Mucosa of rectum (tissue), 2 donors: ENCODE measurements around the gene BID.
"Not testable (repeated sequence)": the region's sequence is repeated elsewhere in the genome, so short reads cannot be mapped to it uniquely, and the experiment has no call there.

Source experiments
- H3K27ac ChIP-seq, 2 donors: one replicate each; pipeline ENCODE4 v1.7.0; 2013; ENCODE audit warnings: inconsistent platforms in 2 of 2, low read depth in 2 of 2, low read length in 2 of 2
- H3K27me3 ChIP-seq, 2 donors: one replicate each; pipeline ENCODE4 v1.7.0; 2013; ENCODE audit warnings: low read length in 2 of 2; ENCODE audit not compliant: control insufficient read depth in 2 of 2, insufficient read depth in 2 of 2
- H3K36me3 ChIP-seq, 2 donors: one replicate each; pipeline ENCODE4 v1.7.0; 2013; ENCODE audit warnings: low read length in 2 of 2; ENCODE audit not compliant: control insufficient read depth in 2 of 2, insufficient read depth in 2 of 2
- H3K4me1 ChIP-seq, 2 donors: one replicate each; pipeline ENCODE4 v1.7.0; 2013; ENCODE audit warnings: low read length in 2 of 2, mild to moderate bottlenecking in 1 of 2; ENCODE audit not compliant: control insufficient read depth in 2 of 2, insufficient read depth in 2 of 2
- H3K4me3 ChIP-seq, 2 donors: one replicate each; pipeline ENCODE4 v1.7.0; 2013; ENCODE audit warnings: low read length in 2 of 2
- H3K9ac ChIP-seq, 2 donors: one replicate each; pipeline ENCODE4 v1.7.0; 2013; ENCODE audit warnings: low read length in 2 of 2, low read depth in 1 of 2, mild to moderate bottlenecking in 1 of 2
- H3K9me3 ChIP-seq, 2 donors: one replicate each; pipeline ENCODE4 v1.7.0; 2013; ENCODE audit warnings: low read length in 2 of 2; ENCODE audit not compliant: control insufficient read depth in 2 of 2
- donor health status: healthy.
- donor health status: Normal muscosa, but diverticular disease.

Gene BID

GRCh38 chr22:17769716-17770082 lies 4.6 kb downstream of the BID start:
- H3K4me1 ChIP-seq = peaks cover 32 to 37% of the 10 kb centered on the region in 2 donors
- H3K4me3 ChIP-seq = no peak overlapping the region

GRCh38 chr22:17769013-17769715 lies 5.1 kb downstream of the BID start:
- peak overlapping the region in 1 of 2 donors; percentile 38 for H3K27ac ChIP-seq
- no peaks in the 10 kb centered on the region for H3K36me3 ChIP-seq
- H3K4me3 ChIP-seq = no peak overlapping the region
- H3K9me3 ChIP-seq = no peaks in the 10 kb centered on the region
- H3K27me3 ChIP-seq = no peaks in the 10 kb centered on the region
- H3K4me1 ChIP-seq = peaks cover 32 to 37% of the 10 kb centered on the region in 2 donors
- H3K9ac ChIP-seq = peak overlapping the region in 1 of 2 donors; percentile 22

More at GRCh38 chr22:17769716-17770082, 4.6 kb downstream of the BID start:
- Histone ChIP-seq H3K36me3 (no peaks in the 10 kb centered on the region), H3K9me3 (no peaks in the 10 kb centered on the region), H3K27me3 (no peaks in the 10 kb centered on the region), H3K27ac (peak overlapping the region in 1 of 2 donors; percentile 38), H3K9ac (no peak overlapping the region)

- no peak overlapping the region for H3K9ac ChIP-seq
- H3K36me3 ChIP-seq = no peaks in the 10 kb centered on the region
- peaks cover 21 to 25% of the 10 kb centered on the region in 2 donors for H3K4me1 ChIP-seq
- H3K4me3 ChIP-seq = peak overlapping the region in 1 of 2 donors; percentile 37
- H3K9me3 ChIP-seq = no peaks in the 10 kb centered on the region
- H3K27ac ChIP-seq = no peak overlapping the region
- H3K27me3 ChIP-seq = no peaks in the 10 kb centered on the region
Measured at GRCh38 chr22:17767233-17768065, 6.8 kb downstream of the BID start.

GRCh38 chr22:17764852-17765251 lies 9.4 kb downstream of the BID start:
- H3K9me3 ChIP-seq, H3K9ac ChIP-seq, H3K27ac ChIP-seq, H3K4me3 ChIP-seq, H3K27me3 ChIP-seq, H3K36me3 ChIP-seq: not testable (repeated sequence)
- peaks cover 7 to 14% of the 10 kb centered on the region in 2 donors for H3K4me1 ChIP-seq

- no peak overlapping the region for H3K27ac ChIP-seq
Measured at GRCh38 chr22:17764036-17764435, 10.2 kb downstream of the BID start.

GRCh38 chr22:17763442-17763841 lies 10.8 kb downstream of the BID start:
- not testable (repeated sequence) for H3K36me3 ChIP-seq, H3K4me3 ChIP-seq, H3K27me3 ChIP-seq, H3K4me1 ChIP-seq, H3K27ac ChIP-seq, H3K9me3 ChIP-seq, H3K9ac ChIP-seq

More at GRCh38 chr22:17764036-17764435, 10.2 kb downstream of the BID start:
- H3K4me1 ChIP-seq = peaks cover 0 to 6% of the 10 kb centered on the region in 2 donors
- no peak overlapping the region for H3K9ac ChIP-seq
- no peaks in the 10 kb centered on the region for H3K36me3 ChIP-seq
- no peaks in the 10 kb centered on the region for H3K27me3 ChIP-seq
- H3K4me3 ChIP-seq = no peak overlapping the region
- H3K9me3 ChIP-seq = no peaks in the 10 kb centered on the region

- Histone ChIP-seq H3K4me1 (no peaks in the 10 kb centered on the region), H3K4me3 (no peak overlapping the region), H3K36me3 (no peaks in the 10 kb centered on the region), H3K9ac (no peak overlapping the region), H3K27ac (no peak overlapping the region), H3K9me3 (no peaks in the 10 kb centered on the region), H3K27me3 (no peaks in the 10 kb centered on the region)
Measured at GRCh38 chr22:17761138-17761488, 13.2 kb downstream of the BID start.

GRCh38 chr22:17754233-17754925 lies 19.9 kb downstream of the BID start:
- Histone ChIP-seq H3K9me3 (no peaks in the 10 kb centered on the region), H3K36me3 (no peaks in the 10 kb centered on the region)

GRCh38 chr22:17753401-17753989 lies 20.8 kb downstream of the BID start:
- Histone ChIP-seq H3K4me1 (no peaks in the 10 kb centered on the region), H3K27me3 (no peaks in the 10 kb centered on the region), H3K36me3 (no peaks in the 10 kb centered on the region), H3K9me3 (no peaks in the 10 kb centered on the region), H3K9ac (no peak overlapping the region), H3K4me3 (no peak overlapping the region), H3K27ac (no peak overlapping the region)

More at GRCh38 chr22:17754233-17754925, 19.9 kb downstream of the BID start:
- no peak overlapping the region for H3K27ac ChIP-seq
- no peak overlapping the region for H3K9ac ChIP-seq
- H3K4me1 ChIP-seq = no peaks in the 10 kb centered on the region
- no peak overlapping the region for H3K4me3 ChIP-seq
- H3K27me3 ChIP-seq = no peaks in the 10 kb centered on the region

GRCh38 chr22:17751596-17751995 lies 22.7 kb downstream of the BID start:
- H3K36me3 ChIP-seq = no peaks in the 10 kb centered on the region
- no peaks in the 10 kb centered on the region for H3K27me3 ChIP-seq
- no peak overlapping the region for H3K9ac ChIP-seq
- no peak overlapping the region for H3K4me3 ChIP-seq
- no peaks in the 10 kb centered on the region for H3K4me1 ChIP-seq
- H3K9me3 ChIP-seq = no peaks in the 10 kb centered on the region
- no peak overlapping the region for H3K27ac ChIP-seq
